Esophagus muscularis mucosa (tissue), 4 donors: Measurements from ENCODE around the gene THBS3.

Source experiments
- EP300 ChIP-seq: sonication (generic); formaldehyde crosslinking; IDR thresholded peaks from one replicate; pipeline ENCODE4 v1.6.1; 2017; ENCODE audit warnings: antibody characterized with exemption
- POLR2A ChIP-seq: fragments of 450-650 bp; IDR thresholded peaks from one replicate; pipeline ENCODE4 v1.6.1; 2017; ENCODE audit warnings: antibody characterized with exemption, moderate library complexity, mild to moderate bottlenecking, low read depth
- POLR2AphosphoS5 ChIP-seq, 2 donors: sonication (generic); formaldehyde crosslinking; IDR thresholded peaks; one replicate each; pipeline ENCODE4 v1.6.1; 2017; ENCODE audit warnings: antibody characterized with exemption in 2 of 2
- TF ChIP-seq, protein P1 (sequence below), 3 experiments: fragments of 200-600 bp in 2 of 3; fragments of 450-650 bp in 1 of 3; sonication (generic) in 2 of 3; IDR thresholded peaks; one replicate each; pipeline ENCODE4 v1.5.1; 2017 to 2019; ENCODE audit warnings: antibody characterized with exemption in 3 of 3, mild to moderate bottlenecking in 2 of 3, moderate library complexity in 1 of 3

DNA sequence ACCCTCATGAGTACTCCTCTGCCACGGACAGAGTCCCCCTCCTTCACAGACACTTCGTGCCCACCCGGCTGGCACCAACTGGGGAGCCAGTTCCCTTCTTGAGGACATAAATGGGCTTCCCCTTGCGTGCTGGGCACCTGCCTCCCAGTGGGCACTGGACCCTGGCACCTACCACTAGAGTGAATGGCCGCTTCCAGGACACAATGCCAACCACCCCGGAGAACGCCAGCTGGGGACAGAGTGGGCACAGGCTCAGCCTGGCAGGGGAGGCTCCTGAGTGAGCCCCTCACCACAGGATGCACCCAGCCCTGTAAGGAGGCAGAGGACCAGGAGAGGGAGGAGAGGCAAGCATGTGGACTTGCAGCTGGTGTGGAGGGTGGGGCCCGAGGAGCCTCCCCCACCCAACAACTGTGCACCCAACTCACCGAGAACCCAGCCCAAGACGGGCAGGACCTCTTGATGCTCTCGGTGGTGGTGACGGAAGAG, 46.6 kb upstream of the THBS3 start:
- TF ChIP-seq, protein P1, sequence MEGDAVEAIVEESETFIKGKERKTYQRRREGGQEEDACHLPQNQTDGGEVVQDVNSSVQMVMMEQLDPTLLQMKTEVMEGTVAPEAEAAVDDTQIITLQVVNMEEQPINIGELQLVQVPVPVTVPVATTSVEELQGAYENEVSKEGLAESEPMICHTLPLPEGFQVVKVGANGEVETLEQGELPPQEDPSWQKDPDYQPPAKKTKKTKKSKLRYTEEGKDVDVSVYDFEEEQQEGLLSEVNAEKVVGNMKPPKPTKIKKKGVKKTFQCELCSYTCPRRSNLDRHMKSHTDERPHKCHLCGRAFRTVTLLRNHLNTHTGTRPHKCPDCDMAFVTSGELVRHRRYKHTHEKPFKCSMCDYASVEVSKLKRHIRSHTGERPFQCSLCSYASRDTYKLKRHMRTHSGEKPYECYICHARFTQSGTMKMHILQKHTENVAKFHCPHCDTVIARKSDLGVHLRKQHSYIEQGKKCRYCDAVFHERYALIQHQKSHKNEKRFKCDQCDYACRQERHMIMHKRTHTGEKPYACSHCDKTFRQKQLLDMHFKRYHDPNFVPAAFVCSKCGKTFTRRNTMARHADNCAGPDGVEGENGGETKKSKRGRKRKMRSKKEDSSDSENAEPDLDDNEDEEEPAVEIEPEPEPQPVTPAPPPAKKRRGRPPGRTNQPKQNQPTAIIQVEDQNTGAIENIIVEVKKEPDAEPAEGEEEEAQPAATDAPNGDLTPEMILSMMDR (IDR thresholded peaks at IDR 0.05) = no peak
- no peak for TF ChIP-seq POLR2AphosphoS5 (IDR thresholded peaks at IDR 0.05)
- no peak for TF ChIP-seq POLR2A
- no peak for TF ChIP-seq EP300
